Fibroblast of mammary gland (primary cell): ENCODE data around the gene PIEZO2.

Experiments
- DNase-seq: peaks from one replicate; pipeline ENCODE4 v3.0.0-alpha.2; 2010; ENCODE audit warnings: low read depth
- H3K4me3 ChIP-seq: 2 replicates; pipeline ENCODE4 v1.5.1; 2011; ENCODE audit warnings: low read depth, mild to moderate bottlenecking, low read length, moderate library complexity; ENCODE audit not compliant: control insufficient read depth
- TF ChIP-seq, protein P1 (sequence below): conservative IDR thresholded peaks from 2 replicates; pipeline ENCODE4 v1.5.1; 2011; ENCODE audit warnings: low read depth, low read length, inconsistent platforms; ENCODE audit not compliant: control insufficient read depth, insufficient read depth

PIEZO2 gene

GRCh38 chr18:10739152-10739551, 410.2 kb downstream of the PIEZO2 start:
- TF ChIP-seq, protein P1, sequence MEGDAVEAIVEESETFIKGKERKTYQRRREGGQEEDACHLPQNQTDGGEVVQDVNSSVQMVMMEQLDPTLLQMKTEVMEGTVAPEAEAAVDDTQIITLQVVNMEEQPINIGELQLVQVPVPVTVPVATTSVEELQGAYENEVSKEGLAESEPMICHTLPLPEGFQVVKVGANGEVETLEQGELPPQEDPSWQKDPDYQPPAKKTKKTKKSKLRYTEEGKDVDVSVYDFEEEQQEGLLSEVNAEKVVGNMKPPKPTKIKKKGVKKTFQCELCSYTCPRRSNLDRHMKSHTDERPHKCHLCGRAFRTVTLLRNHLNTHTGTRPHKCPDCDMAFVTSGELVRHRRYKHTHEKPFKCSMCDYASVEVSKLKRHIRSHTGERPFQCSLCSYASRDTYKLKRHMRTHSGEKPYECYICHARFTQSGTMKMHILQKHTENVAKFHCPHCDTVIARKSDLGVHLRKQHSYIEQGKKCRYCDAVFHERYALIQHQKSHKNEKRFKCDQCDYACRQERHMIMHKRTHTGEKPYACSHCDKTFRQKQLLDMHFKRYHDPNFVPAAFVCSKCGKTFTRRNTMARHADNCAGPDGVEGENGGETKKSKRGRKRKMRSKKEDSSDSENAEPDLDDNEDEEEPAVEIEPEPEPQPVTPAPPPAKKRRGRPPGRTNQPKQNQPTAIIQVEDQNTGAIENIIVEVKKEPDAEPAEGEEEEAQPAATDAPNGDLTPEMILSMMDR, result no peak
- DNase-seq, result no peak
- no peak overlapping the region for H3K4me3 ChIP-seq

- DNase-seq, result no peak
- no peak overlapping the region for H3K4me3 ChIP-seq
- TF ChIP-seq, protein P1, result no peak
Observed at GRCh38 chr18:10736984-10737383, 412.4 kb downstream of the PIEZO2 start.

- TF ChIP-seq, protein P1, result no peak
- no peak overlapping the region for H3K4me3 ChIP-seq
- DNase-seq, result no peak
Observed at GRCh38 chr18:10732990-10733389, 416.4 kb downstream of the PIEZO2 start.

DNA sequence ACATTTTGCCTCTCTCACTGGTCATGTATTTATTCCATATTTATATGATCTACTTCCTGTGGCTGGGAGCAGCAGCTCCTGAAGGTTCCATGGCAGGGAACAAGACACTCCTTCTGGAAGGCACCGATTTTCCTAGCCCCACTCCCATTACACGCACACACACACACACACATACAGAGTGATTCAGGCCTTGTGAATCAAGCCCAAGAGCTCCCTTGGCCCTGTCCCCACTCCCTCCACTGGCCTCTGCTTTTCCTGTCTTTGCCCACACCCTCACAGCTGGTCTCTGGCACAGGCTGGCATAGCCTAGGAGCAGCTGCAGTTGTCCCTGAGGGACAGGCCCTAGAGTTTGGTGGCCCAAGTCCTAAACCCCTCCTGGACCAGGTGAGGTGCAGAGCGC, 421.9 kb downstream of the PIEZO2 start:
- TF ChIP-seq, protein P1, result no peak
- H3K4me3 ChIP-seq, result no peak overlapping the region
- peak; percentile 5 for DNase-seq

- TF ChIP-seq, protein P1, result no peak
- H3K4me3 ChIP-seq, result no peak overlapping the region
- no peak for DNase-seq
Observed at GRCh38 chr18:10726198-10727068, 422.9 kb downstream of the PIEZO2 start.

DNA sequence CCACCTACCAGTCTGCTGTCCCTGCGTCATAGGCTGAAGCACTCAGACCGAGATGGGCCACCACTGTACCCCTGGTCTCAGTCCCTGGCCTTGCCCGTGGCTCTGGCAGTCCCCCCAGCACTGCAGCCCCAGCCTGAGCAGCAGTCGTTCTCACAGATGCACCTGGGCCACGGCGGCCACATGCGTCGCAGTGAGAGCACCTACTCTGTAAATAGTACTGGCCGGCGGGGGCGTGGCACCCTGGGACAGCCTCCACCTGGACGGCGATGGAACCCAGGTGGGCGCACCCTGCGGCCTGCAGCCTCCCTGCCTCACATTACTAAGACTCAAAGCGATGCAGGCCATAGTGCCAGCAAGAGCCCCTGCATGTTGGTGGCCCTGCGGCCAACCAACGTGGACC, 424.7 kb downstream of the PIEZO2 start:
- no peak for DNase-seq
- H3K4me3 ChIP-seq, result no peak overlapping the region
- TF ChIP-seq, protein P1, result no peak
